Measurements from ENCODE around the gene SYT9.

DNA sequence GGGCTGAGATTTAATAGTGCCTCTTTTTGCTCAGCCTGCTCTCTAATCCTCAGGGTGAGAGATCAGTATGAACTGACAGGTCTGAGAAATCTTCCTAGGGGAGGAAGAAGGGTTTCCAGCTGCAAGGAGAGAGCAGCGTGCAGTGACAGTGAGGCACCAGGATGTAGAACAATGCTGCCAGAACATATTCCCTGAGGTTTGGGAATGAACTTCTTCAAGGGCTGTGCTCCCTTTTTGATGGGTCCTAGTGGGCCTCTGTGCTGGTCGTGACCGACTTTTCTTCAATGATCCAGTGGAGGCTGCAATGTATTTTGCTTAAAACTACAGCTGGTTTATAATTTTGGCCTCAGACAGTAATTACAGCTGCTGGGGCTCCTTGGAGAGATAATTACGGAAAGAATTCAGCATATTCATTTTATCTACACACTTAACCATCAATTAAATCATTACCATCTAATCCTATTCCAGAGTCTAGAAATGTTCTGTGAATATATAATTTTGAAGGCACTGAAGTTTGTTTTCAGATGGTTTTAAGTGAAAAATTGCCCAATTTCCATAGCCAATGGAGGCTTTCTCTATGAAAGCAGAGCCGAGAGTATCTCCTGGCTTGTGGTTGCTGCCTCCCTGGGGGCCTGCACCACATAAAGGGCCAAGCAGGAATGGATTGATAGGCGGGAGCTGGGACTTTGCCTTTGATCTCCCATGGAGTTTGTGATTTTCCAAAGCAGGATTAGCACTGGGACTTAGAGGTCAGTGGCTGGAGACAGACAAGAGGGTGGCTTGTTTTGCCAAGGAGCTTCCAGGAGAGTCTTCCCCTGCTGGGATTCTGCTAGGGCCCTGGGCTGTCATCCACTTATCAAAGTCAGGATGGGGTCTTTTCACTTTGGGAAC, 192.6 kb downstream of the SYT9 start:
- no peak for TF ChIP-seq EZH2phosphoT487 (IDR thresholded peaks at IDR 0.05; ENCODE audit: low read depth)
- TF ChIP-seq, protein P1, sequence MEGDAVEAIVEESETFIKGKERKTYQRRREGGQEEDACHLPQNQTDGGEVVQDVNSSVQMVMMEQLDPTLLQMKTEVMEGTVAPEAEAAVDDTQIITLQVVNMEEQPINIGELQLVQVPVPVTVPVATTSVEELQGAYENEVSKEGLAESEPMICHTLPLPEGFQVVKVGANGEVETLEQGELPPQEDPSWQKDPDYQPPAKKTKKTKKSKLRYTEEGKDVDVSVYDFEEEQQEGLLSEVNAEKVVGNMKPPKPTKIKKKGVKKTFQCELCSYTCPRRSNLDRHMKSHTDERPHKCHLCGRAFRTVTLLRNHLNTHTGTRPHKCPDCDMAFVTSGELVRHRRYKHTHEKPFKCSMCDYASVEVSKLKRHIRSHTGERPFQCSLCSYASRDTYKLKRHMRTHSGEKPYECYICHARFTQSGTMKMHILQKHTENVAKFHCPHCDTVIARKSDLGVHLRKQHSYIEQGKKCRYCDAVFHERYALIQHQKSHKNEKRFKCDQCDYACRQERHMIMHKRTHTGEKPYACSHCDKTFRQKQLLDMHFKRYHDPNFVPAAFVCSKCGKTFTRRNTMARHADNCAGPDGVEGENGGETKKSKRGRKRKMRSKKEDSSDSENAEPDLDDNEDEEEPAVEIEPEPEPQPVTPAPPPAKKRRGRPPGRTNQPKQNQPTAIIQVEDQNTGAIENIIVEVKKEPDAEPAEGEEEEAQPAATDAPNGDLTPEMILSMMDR (IDR thresholded peaks at IDR 0.05; ENCODE audit: low read depth, low read length), result no peak
